WTC11 (cell line): Measurements from ENCODE around the gene ADRB1.

Experiments used
- CTCF ChIP-seq: fragments of 200-600 bp; IDR thresholded peaks from 2 replicates; pipeline ENCODE4 v1.8.0; 2022; ENCODE audit warnings: antibody characterized with exemption
- E2F4 ChIP-seq: sonication (generic); formaldehyde crosslinking; IDR thresholded peaks from 2 replicates; pipeline ENCODE4 v1.8.1; 2022; ENCODE audit warnings: low read depth, mild to moderate bottlenecking, moderate library complexity, missing genetic modification reagents, borderline replicate concordance
- KAT7 ChIP-seq: sonication (generic); formaldehyde crosslinking; IDR thresholded peaks from 2 replicates; pipeline ENCODE4 v1.8.1; 2023; ENCODE audit warnings: missing genetic modification reagents, mild to moderate bottlenecking, borderline replicate concordance
- MAX ChIP-seq: sonication (generic); formaldehyde crosslinking; IDR thresholded peaks from 2 replicates; pipeline ENCODE4 v1.8.0; 2022; ENCODE audit warnings: mild to moderate bottlenecking, missing genetic modification reagents
- OVOL2 ChIP-seq: fragments of 250-450 bp; sonication (Bioruptor Pico); IDR thresholded peaks from 2 replicates; pipeline ENCODE4 v1.9.0; 2021; ENCODE audit warnings: mild to moderate bottlenecking, borderline replicate concordance
- TCF7 ChIP-seq: sonication (generic); formaldehyde crosslinking; IDR thresholded peaks from 2 replicates; pipeline ENCODE4 v1.8.0; 2022; ENCODE audit warnings: mild to moderate bottlenecking, low read depth, missing genetic modification reagents, moderate library complexity
- USF2 ChIP-seq: sonication (generic); formaldehyde crosslinking; IDR thresholded peaks from 2 replicates; pipeline ENCODE4 v1.8.1; 2023; ENCODE audit warnings: mild to moderate bottlenecking, missing genetic modification reagents, moderate library complexity

- TF ChIP-seq OVOL2 (CRISPR knock-in tag) = no peak
- no peak for TF ChIP-seq E2F4 (CRISPR knock-in tag)
- no peak for TF ChIP-seq MAX (CRISPR knock-in tag)
- TF ChIP-seq CTCF = no peak
- TF ChIP-seq TCF7 (CRISPR knock-in tag) = no peak
- TF ChIP-seq USF2 (CRISPR knock-in tag) = no peak
- no peak for TF ChIP-seq KAT7 (CRISPR knock-in tag)
These were observed 31.4 kb downstream of the ADRB1 start for GRCh38 chr10:114075093-114075492.
